Testis (tissue), 3 donors: ENCODE data around the gene SLC46A3. TPM values are rescaled to one million over a fixed set of nuclear protein-coding genes. Genes with fewer than 3 reads are reported as not detected.

Experiments
- DNase-seq: peaks from one replicate; pipeline ENCODE4 v3.0.0-alpha.2; 2019
- H3K27ac ChIP-seq, 2 donors: fragments of 200-600 bp; sonication (generic); one replicate each; pipeline ENCODE4 v1.5.1; 2019
- H3K27me3 ChIP-seq: fragments of 200-600 bp; sonication (generic); one replicate; pipeline ENCODE4 v1.5.1; 2019
- H3K36me3 ChIP-seq: fragments of 200-600 bp; sonication (generic); one replicate; pipeline ENCODE4 v1.5.1; 2017; ENCODE audit warnings: low read depth; ENCODE audit errors: missing control alignments
- H3K4me1 ChIP-seq: fragments of 200-600 bp; sonication (generic); one replicate; pipeline ENCODE4 v1.5.1; 2019
- H3K4me3 ChIP-seq, 2 donors: fragments of 200-600 bp; sonication (generic); one replicate each; pipeline ENCODE4 v1.5.1; 2017 to 2019
- H3K9me3 ChIP-seq: fragments of 200-600 bp; sonication (generic); one replicate; pipeline ENCODE4 v1.5.1; 2017
- CTCF ChIP-seq, 3 experiments: fragments of 450-650 bp in 2 of 3; fragments of 200-600 bp in 1 of 3; sonication (generic) in 1 of 3; IDR thresholded peaks; one replicate each; pipeline ENCODE4 v1.5.1; 2016 to 2019; ENCODE audit warnings: antibody characterized with exemption in 3 of 3, mild to moderate bottlenecking in 2 of 3, moderate library complexity in 1 of 3
- POLR2A ChIP-seq: fragments of 450-650 bp; IDR thresholded peaks from one replicate; pipeline ENCODE4 v1.6.1; 2017; ENCODE audit warnings: antibody characterized with exemption, mild to moderate bottlenecking, moderate library complexity
- WGBS, 2 donors: methylation state at CpG; one replicate each; pipeline ENCODE4 v1.1.5; 2018; 5-methylcytosine and 5-hydroxymethylcytosine counted together
- intact Hi-C: fragments of 100-400 bp; cut with DNase I; formaldehyde crosslinking; loops from one replicate; pipeline ENCODE4 v1.15.1; 2023; ENCODE audit warnings: low total_unique reads
- polyA plus RNA-seq: library from polyadenylated mRNA; stranded (reverse); fragments of 350-450 nt; fragmentation: Illumina TruSeq; extraction: RNeasy Lipid Tissue Mini Kit (QIAGEN cat#74804); gene quantifications from one replicate; pipeline ENCODE4 v1.2.3, GENCODE V29; 2014; ENCODE audit warnings: low read depth, low replicate concordance; ENCODE audit not compliant: insufficient read depth
- total RNA-seq, 2 donors: library from RNA; depleted of rRNA; stranded (reverse); fragments of >200 nt; gene quantifications; one replicate each; pipeline ENCODE4 v1.2.3, GENCODE V29; 2016

SLC46A3 gene
- total and polyA plus RNA-seq, 3 donors from 2014 or later, result 22.9 to 36.0 (median 30.5) TPM

GRCh38 chr13:28735481-28736029 is 16.8 kb upstream of the SLC46A3 start:
- no peaks in the 10 kb centered on the region for H3K9me3 ChIP-seq
- H3K27ac ChIP-seq, result no peak overlapping the region
- no peaks in the 10 kb centered on the region for H3K27me3 ChIP-seq
- no peak overlapping the region for H3K4me3 ChIP-seq
- 83 to 85% methylated on average over 8 of the region's 8 CpGs for WGBS, 2 donors
- intact Hi-C loops, result no loop called here
- no peaks in the 10 kb centered on the region for H3K4me1 ChIP-seq
- DNase-seq, result no peak
- TF ChIP-seq POLR2A (no peak), CTCF (IDR thresholded peaks at IDR 0.05) (no peak)
- no peaks in the 10 kb centered on the region for H3K36me3 ChIP-seq

GRCh38 chr13:28734906-28735305 is 16.1 kb upstream of the SLC46A3 start:
- H3K9me3 ChIP-seq, result no peaks in the 10 kb centered on the region
- no peaks in the 10 kb centered on the region for H3K4me1 ChIP-seq
- H3K36me3 ChIP-seq, result no peaks in the 10 kb centered on the region
- no peaks in the 10 kb centered on the region for H3K27me3 ChIP-seq
- 67 to 72% methylated on average over 2 of the region's 2 CpGs for WGBS, 2 donors
- TF ChIP-seq CTCF (IDR thresholded peaks at IDR 0.05) (no peak), POLR2A (no peak)
- intact Hi-C loops, result no loop called here
- no peak overlapping the region for H3K4me3 ChIP-seq
- no peak for DNase-seq
- H3K27ac ChIP-seq, result no peak overlapping the region

- Histone ChIP-seq H3K9me3 (no peaks in the 10 kb centered on the region), H3K4me3 (no peak overlapping the region), H3K27me3 (no peaks in the 10 kb centered on the region), H3K27ac (no peak overlapping the region), H3K36me3 (no peaks in the 10 kb centered on the region), H3K4me1 (no peaks in the 10 kb centered on the region)
- DNase-seq, result no peak
- 75 to 97% methylated on average over 3 of the region's 3 CpGs for WGBS, 2 donors
- TF ChIP-seq POLR2A (no peak), CTCF (IDR thresholded peaks at IDR 0.05) (no peak)
- intact Hi-C loops, result no loop called here
Observed at GRCh38 chr13:28730762-28731161, 12.0 kb upstream of the SLC46A3 start.

- H3K36me3 ChIP-seq, result no peaks in the 10 kb centered on the region
- H3K27me3 ChIP-seq, result no peaks in the 10 kb centered on the region
- no peak overlapping the region for H3K4me3 ChIP-seq
- no peak overlapping the region for H3K27ac ChIP-seq
- intact Hi-C loops, result no loop called here
- no peaks in the 10 kb centered on the region for H3K9me3 ChIP-seq
- WGBS, 2 donors, result 39% methylated on average over 2 of the region's 2 CpGs
- DNase-seq, result no peak
- no peaks in the 10 kb centered on the region for H3K4me1 ChIP-seq
- TF ChIP-seq CTCF (IDR thresholded peaks at IDR 0.05) (no peak), POLR2A (no peak)
Observed at GRCh38 chr13:28729541-28729940, 10.8 kb upstream of the SLC46A3 start.

- no peaks in the 10 kb centered on the region for H3K27me3 ChIP-seq
- H3K4me1 ChIP-seq, result no peaks in the 10 kb centered on the region
- H3K36me3 ChIP-seq, result no peaks in the 10 kb centered on the region
- DNase-seq, result no peak
- 64 to 82% methylated on average over 2 of the region's 2 CpGs for WGBS, 2 donors
- intact Hi-C loops, result no loop called here
- TF ChIP-seq POLR2A, result no peak
- TF ChIP-seq CTCF (IDR thresholded peaks at IDR 0.05), result no peak
- no peak overlapping the region for H3K4me3 ChIP-seq
- no peak overlapping the region for H3K27ac ChIP-seq
- no peaks in the 10 kb centered on the region for H3K9me3 ChIP-seq
Observed at GRCh38 chr13:28728642-28729041, 9.9 kb upstream of the SLC46A3 start.
